ENCODE results near the gene PCAT6. TPM values are rescaled to one million over a fixed set of nuclear protein-coding genes. Genes with fewer than 3 reads are reported as not detected.
"Not testable (repeated sequence)": the region's sequence is repeated elsewhere in the genome, so short reads cannot be mapped to it uniquely, and the experiment has no call there.

Gene PCAT6
- total RNA-seq, 1 experiment from 2014 or later = 4.8 TPM

GRCh38 chr1:202794051-202794740, 16.6 kb upstream of the PCAT6 start:
- Histone ChIP-seq H3K23me2 (ENCODE audit: insufficient read length, low read depth, low read length, poor library complexity, severe bottlenecking) (no peaks in the 10 kb centered on the region), H2BK20ac (ENCODE audit: low read depth, low read length, poor library complexity, severe bottlenecking) (no peak overlapping the region), H3T11ph (ENCODE audit: low read length) (no peak overlapping the region), H3K23ac (ENCODE audit: insufficient read length, low read depth, low read length) (no peak overlapping the region), H3K4ac (ENCODE audit: low read depth, low read length) (no peak overlapping the region), H2BK5ac (ENCODE audit: insufficient read length, low read length) (no peak overlapping the region), H3K27ac (ENCODE audit: insufficient read length, low read depth, low read length) (no peak overlapping the region), H2AK5ac (ENCODE audit: insufficient read length, low read length) (no peak overlapping the region), H3K79me2 (ENCODE audit: insufficient read depth, low read length) (peaks cover 63% of the 10 kb centered on the region; the same call in 1 of the 2 replicates), H2AFZ (ENCODE audit: low read length) (no peak overlapping the region), H3K4me1 (ENCODE audit: insufficient read depth, low read length) (no peaks in the 10 kb centered on the region; the same call in 1 of the 2 replicates), H3K9ac (ENCODE audit: extremely low read depth, insufficient read length, low read length) (no peak overlapping the region), H3K79me1 (ENCODE audit: insufficient read depth, low read depth, low read length, poor library complexity, severe bottlenecking) (no peaks in the 10 kb centered on the region), H3K27me3 (ENCODE audit: insufficient read depth, low read length) (no peaks in the 10 kb centered on the region), H3K56ac (ENCODE audit: insufficient read length, low read depth, low read length) (no peak overlapping the region), H2BK15ac (ENCODE audit: low read depth, low read length) (no peak overlapping the region), H4K5ac (ENCODE audit: insufficient read length, low read depth, low read length) (no peak overlapping the region), H4K20me1 (ENCODE audit: control insufficient read depth, insufficient read depth, insufficient read length) (no peaks in the 10 kb centered on the region), H3K14ac (ENCODE audit: insufficient read depth, low read length) (no peak overlapping the region), H2BK12ac (ENCODE audit: insufficient read length, low read depth, low read length) (no peak overlapping the region), H3K9me3 (ENCODE audit: control insufficient read depth, low read depth, low read length) (no peaks in the 10 kb centered on the region), H2BK120ac (ENCODE audit: low read depth, low read length, poor library complexity, severe bottlenecking) (no peak overlapping the region), H4K91ac (ENCODE audit: insufficient read length, low read depth, low read length) (no peak overlapping the region), H4K8ac (replicated peaks; ENCODE audit: insufficient read length, low read depth, low read length) (no peak overlapping the region), H3K4me2 (ENCODE audit: insufficient read depth, insufficient read length, low read length) (no peak overlapping the region), H3K18ac (ENCODE audit: insufficient read length, low read depth, low read length) (no peak overlapping the region)
- DNase-seq = no peak
- Mint-ChIP-seq H3K9me3 (no peaks in the 10 kb centered on the region), H3K4me3 (no peak overlapping the region), H3K36me3 (ENCODE audit: insufficient read depth in 1 of 3, low read depth in 3 of 3) (peaks cover 0 to 5% (median 5%) of the 10 kb centered on the region in 3 experiments; a peak in 6 of 7 replicates), H3K27me3 (ENCODE audit: low read depth) (no peaks in the 10 kb centered on the region), H3K27ac (0 out of 7 replicates have a peak overlapping the region, but pooled peaks of 1 of the 3 experiments have one; percentile 4), H3K4me1 (peaks cover 29 to 41% of the 10 kb centered on the region in 2 experiments)
- TF ChIP-seq CTCF (conservative IDR thresholded peaks at IDR 0.05) = no peak

- not testable (repeated sequence) for H4K20me1 ChIP-seq (ENCODE audit: control insufficient read depth, insufficient read depth, insufficient read length); H3K9ac ChIP-seq (ENCODE audit: extremely low read depth, insufficient read length, low read length); H3T11ph ChIP-seq (ENCODE audit: low read length); H2BK5ac ChIP-seq (ENCODE audit: insufficient read length, low read length); H3K27ac ChIP-seq (ENCODE audit: insufficient read length, low read depth, low read length); H3K27me3 ChIP-seq (ENCODE audit: insufficient read depth, low read length); H3K4ac ChIP-seq (ENCODE audit: low read depth, low read length); H3K23ac ChIP-seq (ENCODE audit: insufficient read length, low read depth, low read length); H4K8ac ChIP-seq (replicated peaks; ENCODE audit: insufficient read length, low read depth, low read length); H3K27me3 Mint-ChIP-seq (ENCODE audit: low read depth); H3K4me2 ChIP-seq (ENCODE audit: insufficient read depth, insufficient read length, low read length); H3K23me2 ChIP-seq (ENCODE audit: insufficient read length, low read depth, low read length, poor library complexity, severe bottlenecking); H2BK20ac ChIP-seq (ENCODE audit: low read depth, low read length, poor library complexity, severe bottlenecking); H3K18ac ChIP-seq (ENCODE audit: insufficient read length, low read depth, low read length); H3K4me1 ChIP-seq (ENCODE audit: insufficient read depth, low read length); H4K5ac ChIP-seq (ENCODE audit: insufficient read length, low read depth, low read length); H2BK12ac ChIP-seq (ENCODE audit: insufficient read length, low read depth, low read length); H3K36me3 Mint-ChIP-seq (ENCODE audit: insufficient read depth in 1 of 3, low read depth in 3 of 3); DNase-seq; H3K79me1 ChIP-seq (ENCODE audit: insufficient read depth, low read depth, low read length, poor library complexity, severe bottlenecking); H3K56ac ChIP-seq (ENCODE audit: insufficient read length, low read depth, low read length); H3K9me3 ChIP-seq (ENCODE audit: control insufficient read depth, low read depth, low read length); H2AFZ ChIP-seq (ENCODE audit: low read length); H2BK120ac ChIP-seq (ENCODE audit: low read depth, low read length, poor library complexity, severe bottlenecking); H2BK15ac ChIP-seq (ENCODE audit: low read depth, low read length); H2AK5ac ChIP-seq (ENCODE audit: insufficient read length, low read length); H3K4me3 Mint-ChIP-seq; H3K14ac ChIP-seq (ENCODE audit: insufficient read depth, low read length); H3K9me3 Mint-ChIP-seq; H4K91ac ChIP-seq (ENCODE audit: insufficient read length, low read depth, low read length)
- H3K79me2 ChIP-seq (ENCODE audit: insufficient read depth, low read length) = peaks cover 62% of the 10 kb centered on the region; the same call in 1 of the 2 replicates
- Mint-ChIP-seq H3K4me1 (peaks cover 29 to 36% of the 10 kb centered on the region in 2 experiments), H3K27ac (peak overlapping the region in 1 of 3 experiments; percentile 67; a peak in 1 of 7 replicates)
- WGBS (ENCODE audit: extremely low coverage, insufficient read length, low lambda C conversion rate) = no CpG with 5 or more reads among the region's 6 CpGs
Measured at GRCh38 chr1:202794931-202795330, 15.8 kb upstream of the PCAT6 start.
